Heart left ventricle (tissue), 16 donors: Measurements from ENCODE around the gene ITGBL1. TPM values are rescaled to one million over a fixed set of nuclear protein-coding genes. Genes with fewer than 3 reads are reported as not detected.

Source experiments
- ATAC-seq, 4 donors: fragments of 200-7000 bp; cut with Tn5 transposase; one replicate each; pipeline ENCODE4 v1.9.1; 2020 to 2022; ENCODE audit warnings: moderate library complexity in 4 of 4, mild to moderate bottlenecking in 3 of 4, moderate number of reproducible peaks in 1 of 4
- DNase-seq, 5 donors: peaks; one replicate each; pipeline ENCODE4 v3.0.0-alpha.2; 2020
- H3K27ac ChIP-seq, 12 donors: fragments of 200-600 bp; sonication (generic) in 4 of 12; one replicate each; pipeline versions ENCODE4 v1.5.0 to v1.8.0; 2016 to 2022; ENCODE audit warnings: mild to moderate bottlenecking in 2 of 12
- H3K27me3 ChIP-seq, 9 donors: fragments of 200-600 bp; sonication (generic) in 2 of 9; one replicate each; pipeline versions ENCODE4 v1.5.1 to v1.8.0; 2016 to 2022; ENCODE audit warnings: mild to moderate bottlenecking in 3 of 9
- H3K36me3 ChIP-seq, 9 donors: fragments of 200-600 bp; sonication (generic) in 2 of 9; one replicate each; pipeline versions ENCODE4 v1.5.0 to v1.8.0; 2018 to 2022; ENCODE audit warnings: mild to moderate bottlenecking in 2 of 9
- H3K4me1 ChIP-seq, 12 donors: fragments of 200-600 bp; sonication (generic) in 4 of 12; one replicate each; pipeline versions ENCODE4 v1.5.0 to v1.8.0; 2016 to 2022; ENCODE audit warnings: mild to moderate bottlenecking in 3 of 12
- H3K4me3 ChIP-seq, 12 donors: fragments of 200-600 bp; sonication (generic) in 4 of 12; one replicate each; pipeline versions ENCODE4 v1.5.0 to v1.8.0; 2017 to 2022; ENCODE audit warnings: mild to moderate bottlenecking in 9 of 12, moderate library complexity in 4 of 12
- H3K9me3 ChIP-seq, 12 donors: fragments of 200-600 bp; sonication (generic) in 4 of 12; one replicate each; pipeline versions ENCODE4 v1.5.0 to v1.8.0; 2016 to 2022; ENCODE audit warnings: mild to moderate bottlenecking in 1 of 12
- CTCF ChIP-seq, 12 donors: fragments of 200-600 bp; sonication (generic) in 4 of 12; IDR thresholded peaks; one replicate each; pipeline versions ENCODE4 v1.5.0 to v1.8.0; 2018 to 2022; ENCODE audit warnings: antibody characterized with exemption in 12 of 12, mild to moderate bottlenecking in 5 of 12
- POLR2A ChIP-seq, 2 donors: fragments of 450-650 bp; IDR thresholded peaks; one replicate each; pipeline ENCODE4 v1.6.1; 2017; ENCODE audit warnings: antibody characterized with exemption in 2 of 2, mild to moderate bottlenecking in 2 of 2, moderate library complexity in 2 of 2
- WGBS, 4 donors: extraction: QIAGEN DNeasy Blood & Tissue Kit in 2 of 4; methylation state at CpG; one replicate each; pipeline versions ENCODE4 v1.1.5 to v1.1.7; 2013 to 2018; 5-methylcytosine and 5-hydroxymethylcytosine counted together
- intact Hi-C, 10 donors: fragments of 100-400 bp; cut with DNase I; formaldehyde crosslinking; loops; one replicate each; pipeline versions ENCODE4 v1.11.1 to v1.14.2; 2022
- polyA plus RNA-seq, 2 donors: library from polyadenylated mRNA; stranded (reverse); fragments of 200-250 nt; gene quantifications; one replicate each; pipeline ENCODE4 v1.2.3, GENCODE V29; 2013
- total RNA-seq, 9 donors: library from RNA; depleted of rRNA in 2 of 9; stranded (reverse); fragments of >200 nt in 2 of 9; fragmentation: NEBNext Ultra II Directional in 3 of 9; extraction: Animal tissue kit (Norgen Biotek cat#: 25700) in 3 of 9; gene quantifications; one replicate each; pipeline versions ENCODE4 v1.1.0 to v1.2.4, GENCODE V29; 2016 to 2023
- donor health status: ischemic (EF 13 %, LVEDD 7.1; RV severe dilation, severe dysfunction).
- donor health status: healthy with polysubstance abuse.
- donor health status: DM: no; HTN: yes; CAD: no.
- donor health status: DM: no; HTN: no; CAD: no.
- donor health status: ischemic (EF 25% LVEDD 6.9; RV normal size, moderate dysfunction).
- donor health status: ischemic (EF 25% LVEDD 5.7; RV mildly dilated, moderate dysfunction).
- donor health status: healthy.
- donor health status: DM: yes; HTN: yes; CAD: no.
- donor health status: ischemic (EF 35%, LVEDD 5.7; RV mildly dilated, moderate dysfunction).
- donor health status: nonischemic (EF 11% LVEDD 7.7; RV severe dilation, severe dysfunction).
- donor health status: DM: yes; HTN: yes; CAD: no.
- donor health status: PGD.
- donor health status: ischemic (EF 29% LVEDD 5.4; RV normal size, mild dysfunction).
- donor health status: nonischemic (EF 23%, LVEDD 6.1; RV moderate dilation, normal function).

ITGBL1 gene
- total and polyA plus RNA-seq, 11 donors, result 0.15 to 5.9 (median 2.5) TPM

- ATAC-seq, result no peak
- WGBS, 4 donors, result 77 to 95% (median 87%) methylated on average over 3 of the region's 3 CpGs
- no peak for DNase-seq
- Histone ChIP-seq H3K36me3 (no peaks in the 10 kb centered on the region), H3K4me3 (no peak overlapping the region), H3K4me1 (peaks cover 0 to 3% (median 0%) of the 10 kb centered on the region in 12 donors), H3K9me3 (no peaks in the 10 kb centered on the region), H3K27me3 (no peaks in the 10 kb centered on the region), H3K27ac (no peak overlapping the region)
- TF ChIP-seq POLR2A (IDR thresholded peaks at IDR 0.05), result no peak
- TF ChIP-seq CTCF (IDR thresholded peaks at IDR 0.05), result no peak
- intact Hi-C loops, result no loop called here
Observed at GRCh38 chr13:101714195-101714594, 261.7 kb downstream of the ITGBL1 start.

DNA sequence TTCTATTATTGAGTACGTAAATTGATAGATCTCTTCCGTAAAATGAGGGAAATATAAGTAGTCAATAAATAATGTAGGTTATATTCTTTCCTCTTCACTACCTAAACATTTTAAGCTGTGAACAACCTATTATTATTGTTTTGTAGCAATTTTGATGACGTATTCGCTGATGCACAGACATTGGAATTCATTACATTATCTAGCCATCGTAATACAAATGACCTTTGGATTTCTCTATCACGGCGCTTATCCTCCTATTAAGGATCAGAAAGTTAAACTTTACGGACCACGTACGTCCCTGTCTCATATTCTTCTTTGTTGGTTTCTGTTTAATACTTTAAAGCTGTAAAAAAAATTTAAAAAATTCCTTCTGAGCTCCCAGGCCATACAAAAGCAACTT is 264.9 kb downstream of the ITGBL1 start:
- no peak for TF ChIP-seq CTCF (IDR thresholded peaks at IDR 0.05)
- 86 to 90% (median 89%) methylated on average over 10 of the region's 10 CpGs for WGBS, 4 donors
- DNase-seq, result no peak
- no peaks in the 10 kb centered on the region for H3K9me3 ChIP-seq
- intact Hi-C loops, result no loop called here
- no peaks in the 10 kb centered on the region for H3K4me1 ChIP-seq
- no peaks in the 10 kb centered on the region for H3K27me3 ChIP-seq
- no peak overlapping the region for H3K27ac ChIP-seq
- no peak for ATAC-seq
- H3K4me3 ChIP-seq, result no peak overlapping the region
- peaks cover 0 to 2% (median 0%) of the 10 kb centered on the region in 9 donors for H3K36me3 ChIP-seq

- TF ChIP-seq CTCF (IDR thresholded peaks at IDR 0.05) (no peak), POLR2A (IDR thresholded peaks at IDR 0.05) (no peak)
- Histone ChIP-seq H3K4me3 (no peak overlapping the region), H3K36me3 (peaks cover 0 to 7% (median 0%) of the 10 kb centered on the region in 9 donors), H3K27ac (no peak overlapping the region), H3K9me3 (no peaks in the 10 kb centered on the region), H3K27me3 (no peaks in the 10 kb centered on the region), H3K4me1 (no peaks in the 10 kb centered on the region)
- 77 to 83% (median 79%) methylated on average over 3 of the region's 3 CpGs for WGBS, 4 donors
- intact Hi-C loops, result no loop called here
- DNase-seq (no peak), ATAC-seq (no peak)
Observed at GRCh38 chr13:101718496-101718895, 266.0 kb downstream of the ITGBL1 start.

GRCh38 chr13:101726681-101727080 is 274.2 kb downstream of the ITGBL1 start:
- TF ChIP-seq CTCF (IDR thresholded peaks at IDR 0.05) (no peak), POLR2A (IDR thresholded peaks at IDR 0.05) (no peak)
- DNase-seq, result no peak
- Histone ChIP-seq H3K27me3 (no peaks in the 10 kb centered on the region), H3K27ac (no peak overlapping the region), H3K36me3 (peaks cover 0 to 7% (median 0%) of the 10 kb centered on the region in 9 donors), H3K4me1 (no peaks in the 10 kb centered on the region), H3K4me3 (no peak overlapping the region), H3K9me3 (no peaks in the 10 kb centered on the region)
- ATAC-seq, result no peak
- WGBS, 4 donors, result 76 to 78% (median 77%) methylated on average over 2 of the region's 2 CpGs
- intact Hi-C loops, result no loop called here
